Mesothelial cell of epicardium (in vitro differentiated cells): ENCODE results near the gene LCNL1. TPM values are rescaled to one million over a fixed set of nuclear protein-coding genes. Genes with fewer than 3 reads are reported as not detected.

Experiments used
- DNase-seq, 2 experiments: peaks; one replicate each; pipeline ENCODE4 v3.0.0; 2021; ENCODE audit warnings: low spot score in 2 of 2; ENCODE audit not compliant: unreplicated experiment in 2 of 2
- H3K27ac Mint-ChIP-seq: 2 replicates; pipeline ENCODE4 v1.8.0; 2021; ENCODE audit warnings: mixed read lengths
- H3K27me3 Mint-ChIP-seq: 2 replicates; pipeline ENCODE4 v1.8.0; 2021; ENCODE audit warnings: low read depth, mixed read lengths
- H3K36me3 Mint-ChIP-seq: 2 replicates; pipeline ENCODE4 v1.8.0; 2021; ENCODE audit warnings: mixed read lengths
- H3K4me1 Mint-ChIP-seq: 2 replicates; pipeline ENCODE4 v1.8.0; 2021; ENCODE audit warnings: mixed read lengths
- H3K4me3 Mint-ChIP-seq: 2 replicates; pipeline ENCODE4 v1.8.0; 2021; ENCODE audit warnings: mild to moderate bottlenecking, moderate library complexity, mixed read lengths
- H3K9me3 Mint-ChIP-seq: 2 replicates; pipeline ENCODE4 v1.8.0; 2021; ENCODE audit warnings: mixed read lengths
- total RNA-seq: library from RNA; stranded (reverse); gene quantifications from 3 replicates; pipeline ENCODE4 v1.2.1, GENCODE V29; 2021
- TF ChIP-seq, protein P1 (sequence below): fragments of 200-600 bp; sonication (generic); IDR thresholded peaks from one replicate; pipeline ENCODE4 v1.5.0; 2021; ENCODE audit warnings: antibody characterized with exemption; ENCODE audit not compliant: unreplicated experiment

The LCNL1 gene
- total RNA-seq, 1 donor from 2014 or later = 5.5 TPM

GRCh38 chr9:136981588-136982231 is 1.1 kb upstream of the LCNL1 start:
- Mint-ChIP-seq H3K36me3 (no peaks in the 10 kb centered on the region), H3K27me3 (peaks cover 7% of the 10 kb centered on the region), H3K4me1 (peaks cover 2% of the 10 kb centered on the region), H3K9me3 (no peaks in the 10 kb centered on the region), H3K27ac (no peak overlapping the region), H3K4me3 (no peak overlapping the region)
- DNase-seq = no peak
- TF ChIP-seq, protein P1, sequence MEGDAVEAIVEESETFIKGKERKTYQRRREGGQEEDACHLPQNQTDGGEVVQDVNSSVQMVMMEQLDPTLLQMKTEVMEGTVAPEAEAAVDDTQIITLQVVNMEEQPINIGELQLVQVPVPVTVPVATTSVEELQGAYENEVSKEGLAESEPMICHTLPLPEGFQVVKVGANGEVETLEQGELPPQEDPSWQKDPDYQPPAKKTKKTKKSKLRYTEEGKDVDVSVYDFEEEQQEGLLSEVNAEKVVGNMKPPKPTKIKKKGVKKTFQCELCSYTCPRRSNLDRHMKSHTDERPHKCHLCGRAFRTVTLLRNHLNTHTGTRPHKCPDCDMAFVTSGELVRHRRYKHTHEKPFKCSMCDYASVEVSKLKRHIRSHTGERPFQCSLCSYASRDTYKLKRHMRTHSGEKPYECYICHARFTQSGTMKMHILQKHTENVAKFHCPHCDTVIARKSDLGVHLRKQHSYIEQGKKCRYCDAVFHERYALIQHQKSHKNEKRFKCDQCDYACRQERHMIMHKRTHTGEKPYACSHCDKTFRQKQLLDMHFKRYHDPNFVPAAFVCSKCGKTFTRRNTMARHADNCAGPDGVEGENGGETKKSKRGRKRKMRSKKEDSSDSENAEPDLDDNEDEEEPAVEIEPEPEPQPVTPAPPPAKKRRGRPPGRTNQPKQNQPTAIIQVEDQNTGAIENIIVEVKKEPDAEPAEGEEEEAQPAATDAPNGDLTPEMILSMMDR = no peak

GRCh38 chr9:136983167-136983566 is 374 bp downstream of the LCNL1 start:
- H3K4me3 Mint-ChIP-seq = no peak overlapping the region
- H3K36me3 Mint-ChIP-seq = no peaks in the 10 kb centered on the region
- no peak overlapping the region for H3K27ac Mint-ChIP-seq

DNA sequence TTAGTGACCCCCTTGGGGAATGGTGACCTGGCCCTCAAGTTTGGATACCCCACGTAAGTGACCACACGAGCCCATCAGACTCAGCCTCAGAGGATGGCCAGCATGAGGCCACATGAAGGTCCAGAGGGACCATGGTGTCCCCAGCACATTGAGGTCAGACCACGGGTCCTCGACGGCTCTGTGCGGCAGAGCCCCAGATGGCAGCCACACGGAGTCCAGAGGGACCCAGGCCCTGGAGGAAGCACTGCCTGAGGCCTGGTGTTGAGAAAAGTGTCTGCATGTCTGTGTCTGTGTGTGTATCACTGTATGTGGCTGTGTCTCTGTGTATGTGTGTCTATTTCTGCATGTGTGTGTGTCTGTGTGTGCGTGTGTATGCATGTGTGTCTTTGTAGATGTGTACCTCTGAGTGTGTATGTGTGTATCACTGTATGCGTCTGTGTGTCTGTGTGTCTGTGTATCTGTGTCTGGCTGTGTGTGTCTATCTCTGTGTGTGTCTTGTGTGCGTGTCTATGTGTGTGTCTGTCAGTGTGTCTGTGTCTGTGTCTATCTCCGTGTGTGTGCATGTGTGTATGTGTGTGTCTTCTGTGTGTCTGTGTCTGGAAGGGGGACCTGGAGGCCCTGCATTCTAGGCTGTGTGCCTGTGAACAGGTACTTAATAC is 992 bp downstream of the LCNL1 start:
- TF ChIP-seq, protein P1 = no peak
- Mint-ChIP-seq H3K27ac (no peak overlapping the region), H3K36me3 (no peaks in the 10 kb centered on the region), H3K4me1 (no peaks in the 10 kb centered on the region), H3K4me3 (no peak overlapping the region), H3K9me3 (no peaks in the 10 kb centered on the region), H3K27me3 (peaks cover 2% of the 10 kb centered on the region)
- no peak for DNase-seq

More at GRCh38 chr9:136983167-136983566, 374 bp downstream of the LCNL1 start:
- no peaks in the 10 kb centered on the region for H3K9me3 Mint-ChIP-seq
- TF ChIP-seq, protein P1 = no peak
- DNase-seq = no peak
- H3K4me1 Mint-ChIP-seq = no peaks in the 10 kb centered on the region
- H3K27me3 Mint-ChIP-seq = peaks cover 2% of the 10 kb centered on the region

DNA sequence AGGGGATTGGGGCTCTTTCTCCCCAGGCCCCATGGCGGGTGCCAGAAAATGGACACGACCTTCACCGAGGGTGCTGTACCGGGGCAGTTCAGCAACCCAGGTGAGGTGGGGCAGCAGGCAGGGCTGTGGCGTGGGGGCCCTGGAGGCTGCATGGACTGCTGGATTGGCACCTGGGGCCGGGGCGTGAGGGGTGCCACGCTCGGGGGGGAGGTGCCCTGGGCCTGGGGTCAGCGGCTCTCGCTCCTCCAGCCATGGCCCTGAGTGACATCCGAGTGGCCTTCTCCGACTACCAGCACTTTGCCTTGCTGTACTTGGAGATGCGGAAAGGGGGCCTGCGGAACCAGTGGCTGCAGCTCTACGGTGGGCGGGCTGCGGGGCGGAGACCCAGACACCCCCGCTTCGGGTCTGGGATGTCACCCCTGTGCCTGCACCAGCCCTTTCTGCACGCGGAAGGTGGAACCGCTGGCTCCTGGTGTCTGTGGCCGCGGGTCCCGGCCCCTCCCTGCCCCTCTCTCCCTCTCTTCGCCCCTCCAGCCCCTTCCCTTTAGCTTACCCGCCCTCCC is 1.8 kb downstream of the LCNL1 start:
- Mint-ChIP-seq H3K27ac (no peak overlapping the region), H3K4me3 (no peak overlapping the region), H3K27me3 (peaks cover 2% of the 10 kb centered on the region), H3K4me1 (no peaks in the 10 kb centered on the region), H3K9me3 (no peaks in the 10 kb centered on the region), H3K36me3 (no peaks in the 10 kb centered on the region)
- no peak for DNase-seq
- TF ChIP-seq, protein P1 = no peak

GRCh38 chr9:136985027-136985602 is 2.3 kb downstream of the LCNL1 start:
- no peaks in the 10 kb centered on the region for H3K36me3 Mint-ChIP-seq
- no peaks in the 10 kb centered on the region for H3K9me3 Mint-ChIP-seq
- peaks cover 3% of the 10 kb centered on the region for H3K4me1 Mint-ChIP-seq
- H3K4me3 Mint-ChIP-seq = no peak overlapping the region
- H3K27me3 Mint-ChIP-seq = peaks cover 3% of the 10 kb centered on the region
- H3K27ac Mint-ChIP-seq = no peak overlapping the region
- TF ChIP-seq, protein P1 = no peak
- no peak for DNase-seq
